GM12801 (cell line): Measurements from ENCODE around the gene SDC3.

ENCODE experiments used
- TF ChIP-seq, protein P1 (sequence below): IDR thresholded peaks from one replicate; pipeline ENCODE4 v1.5.1; 2011; ENCODE audit warnings: control low read depth; ENCODE audit not compliant: insufficient read length; ENCODE audit errors: extremely low read depth

SDC3 gene

DNA sequence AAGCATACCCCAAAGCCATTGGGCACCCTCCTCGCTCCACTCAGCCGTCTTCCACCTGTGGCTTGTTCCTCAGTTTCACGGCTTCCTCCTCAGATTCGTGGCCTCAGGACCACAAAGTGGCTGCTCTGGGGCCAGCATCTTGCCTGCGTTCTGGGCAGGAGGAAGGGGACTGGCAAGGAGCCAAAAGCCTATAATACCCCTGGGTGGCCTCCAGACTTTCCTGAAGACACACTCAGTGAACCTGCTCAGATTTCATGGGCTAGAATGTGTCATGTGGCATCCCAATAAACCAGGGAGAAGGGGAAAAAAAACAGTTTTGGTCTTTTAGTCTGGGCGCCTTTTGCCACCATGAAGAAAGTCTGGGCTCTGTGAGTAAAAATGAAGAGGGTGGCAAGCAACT lies 62.0 kb downstream of the SDC3 start:
- TF ChIP-seq, protein P1, sequence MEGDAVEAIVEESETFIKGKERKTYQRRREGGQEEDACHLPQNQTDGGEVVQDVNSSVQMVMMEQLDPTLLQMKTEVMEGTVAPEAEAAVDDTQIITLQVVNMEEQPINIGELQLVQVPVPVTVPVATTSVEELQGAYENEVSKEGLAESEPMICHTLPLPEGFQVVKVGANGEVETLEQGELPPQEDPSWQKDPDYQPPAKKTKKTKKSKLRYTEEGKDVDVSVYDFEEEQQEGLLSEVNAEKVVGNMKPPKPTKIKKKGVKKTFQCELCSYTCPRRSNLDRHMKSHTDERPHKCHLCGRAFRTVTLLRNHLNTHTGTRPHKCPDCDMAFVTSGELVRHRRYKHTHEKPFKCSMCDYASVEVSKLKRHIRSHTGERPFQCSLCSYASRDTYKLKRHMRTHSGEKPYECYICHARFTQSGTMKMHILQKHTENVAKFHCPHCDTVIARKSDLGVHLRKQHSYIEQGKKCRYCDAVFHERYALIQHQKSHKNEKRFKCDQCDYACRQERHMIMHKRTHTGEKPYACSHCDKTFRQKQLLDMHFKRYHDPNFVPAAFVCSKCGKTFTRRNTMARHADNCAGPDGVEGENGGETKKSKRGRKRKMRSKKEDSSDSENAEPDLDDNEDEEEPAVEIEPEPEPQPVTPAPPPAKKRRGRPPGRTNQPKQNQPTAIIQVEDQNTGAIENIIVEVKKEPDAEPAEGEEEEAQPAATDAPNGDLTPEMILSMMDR: no peak

DNA sequence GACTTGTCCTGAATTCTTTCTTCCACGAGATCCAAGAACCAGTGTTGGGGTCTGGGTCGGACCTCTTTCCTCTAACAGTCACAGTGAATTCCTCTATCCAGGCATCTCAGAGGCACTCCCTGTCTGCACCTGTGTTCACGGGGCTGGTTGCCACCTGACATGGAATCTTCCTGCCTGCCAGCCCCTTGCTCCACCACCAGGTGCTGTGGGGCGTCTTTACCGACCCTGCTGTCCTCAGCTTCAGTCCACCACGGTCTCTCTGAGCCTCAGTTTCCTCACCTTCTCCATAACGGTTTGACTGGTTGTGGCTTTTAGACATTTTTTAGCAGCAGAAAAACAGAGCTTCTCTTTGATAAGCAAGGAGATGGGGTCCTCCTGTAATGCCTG lies 62.7 kb downstream of the SDC3 start:
- TF ChIP-seq, protein P1: no peak

GRCh38 chr1:30845237-30845903 lies 63.2 kb downstream of the SDC3 start:
- TF ChIP-seq, protein P1: no peak

DNA sequence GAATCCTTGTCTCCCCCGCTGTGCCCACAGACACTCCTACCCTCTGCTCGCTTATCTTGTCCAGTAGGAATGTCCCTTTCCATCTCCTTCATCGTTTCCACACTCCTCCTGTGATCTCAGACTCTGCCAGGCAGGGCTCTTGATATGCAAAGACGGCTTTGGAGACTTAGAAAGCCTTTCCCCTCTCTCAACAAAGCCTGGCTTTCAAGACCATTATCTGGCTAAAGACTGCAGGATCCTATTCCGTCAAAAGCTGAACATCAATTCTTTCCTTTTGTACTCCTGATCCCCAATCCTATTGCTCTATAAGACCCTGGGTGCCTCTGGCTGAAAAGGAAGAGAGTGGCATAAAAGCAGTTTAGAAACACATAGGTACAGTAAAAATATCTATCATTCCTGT lies 63.9 kb downstream of the SDC3 start:
- TF ChIP-seq, protein P1: no peak

DNA sequence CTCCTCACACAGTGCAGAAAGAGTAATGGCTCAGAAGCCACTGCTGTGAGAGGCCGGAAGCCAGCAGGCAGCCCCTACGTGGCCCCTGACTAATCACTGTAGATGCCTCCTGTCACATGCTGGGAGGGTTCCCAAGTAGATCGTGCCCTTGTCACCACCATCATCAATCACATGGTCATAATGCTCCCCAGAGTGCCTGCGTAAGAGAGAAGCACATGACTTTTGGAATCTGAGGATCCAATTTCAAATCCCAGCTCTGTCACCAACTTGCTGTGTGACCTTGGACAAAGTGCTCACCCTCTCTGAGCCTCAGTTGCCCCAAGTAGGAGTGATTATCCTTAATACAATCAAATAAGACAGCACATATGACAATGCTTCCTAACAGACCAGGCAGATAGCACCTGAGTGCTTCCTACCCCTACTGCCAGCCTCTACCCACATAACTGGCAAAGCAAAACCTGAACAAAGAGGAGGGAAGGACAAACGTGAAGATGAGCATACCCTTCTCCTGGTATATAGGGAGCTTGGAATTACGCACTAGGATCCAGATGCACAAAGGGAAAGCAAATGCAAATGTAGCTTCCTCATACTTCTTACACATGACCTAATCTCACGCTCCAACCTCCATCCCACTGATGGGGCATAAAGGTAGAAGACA lies 65.7 kb downstream of the SDC3 start:
- TF ChIP-seq, protein P1: no peak

- TF ChIP-seq, protein P1: no peak
Observed at GRCh38 chr1:30840904-30841598, 67.5 kb downstream of the SDC3 start.

GRCh38 chr1:30839827-30840359 lies 68.7 kb downstream of the SDC3 start:
- TF ChIP-seq, protein P1: no peak
